Keratinocyte (primary cell): Measurements from ENCODE around the gene HEBP2. TPM values are rescaled to one million over a fixed set of nuclear protein-coding genes. Genes with fewer than 3 reads are reported as not detected.

ENCODE experiments used
- DNase-seq: peaks from one replicate; pipeline ENCODE4 v3.0.0-alpha.2; 2011; ENCODE audit warnings: low read depth, missing footprints, low spot score
- FAIRE-seq: peaks from 2 replicates; lab custom pipeline; 2011; peaks lifted over from hg19 to GRCh38; lab: Jason Lieb, UNC
- H2AFZ ChIP-seq: 2 replicates; pipeline ENCODE4 v1.6.0; 2012; ENCODE audit warnings: low read length, control low read depth, inconsistent platforms; ENCODE audit not compliant: control insufficient read depth
- H3K27ac ChIP-seq: 2 replicates; pipeline ENCODE4 v1.5.1; 2011; ENCODE audit warnings: low read length; ENCODE audit not compliant: control insufficient read depth, insufficient read depth
- H3K27me3 ChIP-seq: 3 replicates; pipeline ENCODE4 v1.6.0; 2011; ENCODE audit warnings: low read length; ENCODE audit not compliant: control insufficient read depth, insufficient read depth; ENCODE audit errors: extremely low read depth
- H3K36me3 ChIP-seq, 2 experiments: 2 replicates in 1 of 2; 3 replicates in 1 of 2; pipeline ENCODE4 v1.5.1; 2011; ENCODE audit warnings: low read length in 2 of 2, mild to moderate bottlenecking in 1 of 2; ENCODE audit not compliant: control insufficient read depth in 2 of 2, insufficient read depth in 2 of 2; ENCODE audit errors: extremely low read depth in 1 of 2
- H3K4me1 ChIP-seq: 3 replicates; pipeline ENCODE4 v1.5.1; 2011; ENCODE audit warnings: low read length; ENCODE audit not compliant: control insufficient read depth, insufficient read depth; ENCODE audit errors: extremely low read depth
- H3K4me2 ChIP-seq: 3 replicates; pipeline ENCODE4 v1.6.0; 2011; ENCODE audit warnings: low read depth, low read length; ENCODE audit not compliant: control insufficient read depth, insufficient read depth; ENCODE audit errors: extremely low read depth
- H3K4me3 ChIP-seq, 3 experiments: fragments of 200-600 bp in 1 of 3; sonication (generic) in 1 of 3; 2 replicates in 2 of 3; 3 replicates in 1 of 3; pipeline ENCODE4 v1.5.1; 2011 to 2016; ENCODE audit warnings: low read length in 3 of 3, mild to moderate bottlenecking in 3 of 3, control low read depth in 2 of 3, inconsistent platforms in 1 of 3, low read depth in 1 of 3, mixed read lengths in 1 of 3, mixed run types in 1 of 3, moderate library complexity in 1 of 3; ENCODE audit not compliant: control insufficient read depth in 2 of 3, insufficient read depth in 2 of 3; ENCODE audit errors: extremely low read depth in 1 of 3
- H3K79me2 ChIP-seq: 2 replicates; pipeline ENCODE4 v1.6.0; 2012; ENCODE audit warnings: low read length; ENCODE audit not compliant: control insufficient read depth, insufficient read depth
- H3K9ac ChIP-seq: 3 replicates; pipeline ENCODE4 v1.6.0; 2011; ENCODE audit warnings: low read length; ENCODE audit not compliant: control insufficient read depth, insufficient read depth; ENCODE audit errors: extremely low read depth
- H3K9me1 ChIP-seq: 3 replicates; pipeline ENCODE4 v1.6.0; 2011; ENCODE audit warnings: low read length; ENCODE audit not compliant: control insufficient read depth, insufficient read depth; ENCODE audit errors: extremely low read depth
- H3K9me3 ChIP-seq: 2 replicates; pipeline ENCODE4 v1.5.1; 2012; ENCODE audit warnings: low read depth, low read length; ENCODE audit not compliant: control insufficient read depth
- H4K20me1 ChIP-seq: 3 replicates; pipeline ENCODE4 v1.6.0; 2011; ENCODE audit warnings: low read length; ENCODE audit not compliant: control insufficient read depth, insufficient read depth; ENCODE audit errors: extremely low read depth
- EZH2 ChIP-seq: IDR thresholded peaks from one replicate; pipeline ENCODE4 v1.6.1; 2012; ENCODE audit warnings: inconsistent platforms, mild to moderate bottlenecking, low read length, moderate library complexity
- dilution Hi-C: fragments of 300-500 bp; cut with MboI; formaldehyde crosslinking; loops from one replicate; pipeline ENCODE4 v1.7.0; 2020; ENCODE audit warnings: low sequenced_read_pairs; ENCODE audit not compliant: extremely low pct_ligation_motif_present
- polyA plus RNA-seq, 5 experiments: library from polyadenylated mRNA; depleted of rRNA in 3 of 5; stranded (reverse) in 3 of 5; stranded (forward) in 1 of 5; unstranded in 1 of 5; fragments of >200 nt; gene quantifications; 1 replicate in 1 of 5; 2 replicates in 3 of 5; 3 replicates in 1 of 5; pipeline versions ENCODE4 v1.2.1 to v1.2.3, GENCODE V29; 2011 to 2012; ENCODE audit warnings: missing spikeins in 2 of 5, low read depth in 1 of 5, low replicate concordance in 1 of 5
- TF ChIP-seq, protein P1 (sequence below), 3 experiments: IDR thresholded peaks in 1 of 3; conservative IDR thresholded peaks in 1 of 3; optimal IDR thresholded peaks in 1 of 3; 2 replicates in 2 of 3; 3 replicates in 1 of 3; pipeline versions ENCODE3 to v1.5.1; 2011; ENCODE audit warnings: low read length in 3 of 3, mild to moderate bottlenecking in 3 of 3, moderate library complexity in 2 of 3, control low read depth in 1 of 3, inconsistent platforms in 1 of 3; ENCODE audit not compliant: insufficient read depth in 2 of 3; ENCODE audit errors: extremely low read depth in 1 of 3

Gene HEBP2
- polyA plus RNA-seq, 1 donor (not counting 4 experiments of a cell fraction or from before 2014, with no cell fraction given): 41.9 TPM

DNA sequence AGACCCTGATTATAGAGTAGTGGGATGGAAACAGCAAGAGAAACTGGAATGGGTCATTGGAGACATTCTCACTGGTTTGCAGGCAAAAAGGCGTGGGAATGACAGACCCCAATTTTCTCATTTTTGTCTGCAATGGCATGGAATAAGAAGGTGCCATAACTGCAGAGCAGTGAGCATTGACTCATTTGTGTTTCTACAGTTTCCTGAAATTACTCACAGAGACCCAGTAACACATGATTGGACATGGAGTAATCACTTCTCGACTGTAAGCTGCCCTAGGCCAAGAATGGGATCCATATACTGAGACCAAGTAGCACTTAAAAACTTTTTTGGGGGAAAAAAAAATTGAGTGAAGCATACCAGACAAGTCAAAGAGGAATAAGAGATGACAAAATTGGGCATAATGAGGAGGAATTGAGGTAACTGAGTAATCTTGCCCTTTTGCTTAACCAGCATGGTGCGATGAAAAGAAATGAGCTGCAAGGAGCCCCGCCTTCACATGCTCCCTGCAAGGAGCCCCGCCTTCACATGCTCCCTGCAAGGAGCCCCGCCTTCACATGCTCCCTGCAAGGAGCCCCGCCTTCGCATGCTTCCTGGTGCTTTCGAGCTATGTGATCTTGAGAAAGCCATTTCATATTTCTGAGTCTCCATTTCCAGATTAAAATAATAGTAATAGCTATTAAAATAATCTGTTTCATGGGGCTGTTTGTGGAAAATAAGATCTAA, 51.1 kb downstream of the HEBP2 start:
- no peaks in the 10 kb centered on the region for H3K27me3 ChIP-seq
- H3K9me3 ChIP-seq: no peaks in the 10 kb centered on the region
- H2AFZ ChIP-seq: no peak overlapping the region
- FAIRE-seq (peak; percentile 68), DNase-seq (no peak)
- TF ChIP-seq EZH2: no peak
- TF ChIP-seq, protein P1, sequence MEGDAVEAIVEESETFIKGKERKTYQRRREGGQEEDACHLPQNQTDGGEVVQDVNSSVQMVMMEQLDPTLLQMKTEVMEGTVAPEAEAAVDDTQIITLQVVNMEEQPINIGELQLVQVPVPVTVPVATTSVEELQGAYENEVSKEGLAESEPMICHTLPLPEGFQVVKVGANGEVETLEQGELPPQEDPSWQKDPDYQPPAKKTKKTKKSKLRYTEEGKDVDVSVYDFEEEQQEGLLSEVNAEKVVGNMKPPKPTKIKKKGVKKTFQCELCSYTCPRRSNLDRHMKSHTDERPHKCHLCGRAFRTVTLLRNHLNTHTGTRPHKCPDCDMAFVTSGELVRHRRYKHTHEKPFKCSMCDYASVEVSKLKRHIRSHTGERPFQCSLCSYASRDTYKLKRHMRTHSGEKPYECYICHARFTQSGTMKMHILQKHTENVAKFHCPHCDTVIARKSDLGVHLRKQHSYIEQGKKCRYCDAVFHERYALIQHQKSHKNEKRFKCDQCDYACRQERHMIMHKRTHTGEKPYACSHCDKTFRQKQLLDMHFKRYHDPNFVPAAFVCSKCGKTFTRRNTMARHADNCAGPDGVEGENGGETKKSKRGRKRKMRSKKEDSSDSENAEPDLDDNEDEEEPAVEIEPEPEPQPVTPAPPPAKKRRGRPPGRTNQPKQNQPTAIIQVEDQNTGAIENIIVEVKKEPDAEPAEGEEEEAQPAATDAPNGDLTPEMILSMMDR (optimal IDR thresholded peaks at IDR 0.05 in 1 of 3, IDR thresholded peaks at IDR 0.05 in 1 of 3, conservative IDR thresholded peaks at IDR 0.05 in 1 of 3; ENCODE audit: extremely low read depth in 1 of 3, insufficient read depth in 2 of 3, low read length in 3 of 3): no peak
- peak overlapping the region in 2 of 3 experiments; percentile 36 to 53 for H3K4me3 ChIP-seq
- no peaks in the 10 kb centered on the region for H3K36me3 ChIP-seq
- peak overlapping the region; percentile 90 for H3K27ac ChIP-seq
- H3K4me2 ChIP-seq: peak overlapping the region; percentile 80
- H3K79me2 ChIP-seq: peaks cover 11% of the 10 kb centered on the region
- peaks cover 31% of the 10 kb centered on the region for H3K4me1 ChIP-seq
- H3K9ac ChIP-seq: peak overlapping the region; percentile 67
- no peaks in the 10 kb centered on the region for H4K20me1 ChIP-seq
- H3K9me1 ChIP-seq: no peaks in the 10 kb centered on the region
- dilution Hi-C loops: no loop called here

DNA sequence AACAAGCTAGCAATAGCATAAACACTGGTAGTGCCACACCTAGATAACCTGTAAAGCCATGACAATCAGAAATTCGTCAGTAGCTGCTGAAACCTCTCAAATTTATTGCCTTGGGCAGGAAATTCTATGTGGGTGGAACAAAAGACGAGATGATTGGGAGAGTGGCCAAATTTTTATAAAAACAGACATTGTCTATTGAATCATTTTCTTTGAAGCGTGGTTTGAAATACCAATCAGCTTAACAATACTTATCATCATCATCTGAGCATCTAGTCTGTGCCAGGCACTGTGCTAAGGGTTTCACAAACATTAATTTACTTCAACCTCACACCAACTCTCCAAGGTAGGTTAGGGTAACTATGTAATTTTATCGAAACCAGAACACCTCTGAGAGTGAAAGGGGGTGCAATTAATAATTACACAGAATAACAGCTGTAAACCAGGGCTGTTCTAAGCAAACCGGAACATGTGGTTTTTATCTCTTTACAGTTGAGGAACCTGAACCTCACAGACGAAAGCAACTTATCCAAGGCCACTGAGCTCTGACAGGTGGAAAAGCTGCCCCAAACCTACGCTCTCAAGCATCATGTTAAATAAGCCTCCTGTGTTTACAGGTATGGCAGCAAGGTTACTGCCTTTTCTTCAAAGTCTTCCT, 51.9 kb downstream of the HEBP2 start:
- H3K27me3 ChIP-seq: no peaks in the 10 kb centered on the region
- H3K79me2 ChIP-seq: peaks cover 5% of the 10 kb centered on the region
- H3K4me2 ChIP-seq: peak overlapping the region; percentile 80
- peaks cover 31% of the 10 kb centered on the region for H3K4me1 ChIP-seq
- TF ChIP-seq, protein P1 (optimal IDR thresholded peaks at IDR 0.05 in 1 of 3, IDR thresholded peaks at IDR 0.05 in 1 of 3, conservative IDR thresholded peaks at IDR 0.05 in 1 of 3; ENCODE audit: extremely low read depth in 1 of 3, insufficient read depth in 2 of 3, low read length in 3 of 3): no peak
- TF ChIP-seq EZH2: no peak
- H4K20me1 ChIP-seq: no peaks in the 10 kb centered on the region
- peak overlapping the region; percentile 67 for H3K9ac ChIP-seq
- no peaks in the 10 kb centered on the region for H3K9me3 ChIP-seq
- DNase-seq (peak; percentile 81), FAIRE-seq (peak; percentile 86)
- H3K36me3 ChIP-seq: no peaks in the 10 kb centered on the region
- peak overlapping the region in 2 of 3 experiments; percentile 6 to 33 for H3K4me3 ChIP-seq
- peak overlapping the region; percentile 90 for H3K27ac ChIP-seq
- no peak overlapping the region for H2AFZ ChIP-seq
- H3K9me1 ChIP-seq: no peaks in the 10 kb centered on the region
- dilution Hi-C loops: no loop called here
